HEK293T (cell line): Measurements from ENCODE around the gene NIBAN1.

ENCODE experiments used
- ARNT ChIP-seq: fragments of 450-650 bp; IDR thresholded peaks from 2 replicates; pipeline ENCODE4 v1.6.1; 2017; ENCODE audit warnings: mild to moderate bottlenecking
- BHLHE40 ChIP-seq: fragments of 450-650 bp; IDR thresholded peaks from 2 replicates; pipeline ENCODE4 v1.6.1; 2016; ENCODE audit warnings: mild to moderate bottlenecking, moderate library complexity, borderline replicate concordance
- CTBP1 ChIP-seq: fragments of 450-650 bp; IDR thresholded peaks from 2 replicates; pipeline ENCODE4 v1.6.1; 2016; ENCODE audit warnings: borderline replicate concordance
- ELF4 ChIP-seq: fragments of 450-650 bp; IDR thresholded peaks from 2 replicates; pipeline ENCODE4 v1.6.1; 2017; ENCODE audit warnings: antibody characterized with exemption
- FOXA1 ChIP-seq: fragments of 450-650 bp; IDR thresholded peaks from 2 replicates; pipeline ENCODE4 v1.6.1; 2016; ENCODE audit warnings: mild to moderate bottlenecking
- FOXK2 ChIP-seq: fragments of 450-650 bp; IDR thresholded peaks from 2 replicates; pipeline ENCODE4 v1.6.1; 2016; ENCODE audit warnings: mild to moderate bottlenecking
- L3MBTL2 ChIP-seq: fragments of 450-650 bp; conservative IDR thresholded peaks from 2 replicates; pipeline ENCODE4 v1.6.1; 2016; ENCODE audit warnings: mild to moderate bottlenecking
- LEF1 ChIP-seq: fragments of 450-650 bp; IDR thresholded peaks from 2 replicates; pipeline ENCODE4 v1.6.1; 2017; ENCODE audit warnings: mild to moderate bottlenecking, borderline replicate concordance
- SP1 ChIP-seq: fragments of 450-650 bp; IDR thresholded peaks from 2 replicates; pipeline ENCODE4 v1.6.1; 2017
- SUZ12 ChIP-seq: fragments of 450-650 bp; IDR thresholded peaks from 2 replicates; pipeline ENCODE4 v1.6.1; 2016; ENCODE audit warnings: mild to moderate bottlenecking
- TARDBP ChIP-seq: fragments of 450-650 bp; IDR thresholded peaks from 2 replicates; pipeline ENCODE4 v1.6.1; 2016
- ZNF384 ChIP-seq: fragments of 450-650 bp; IDR thresholded peaks from 2 replicates; pipeline ENCODE4 v1.6.1; 2016

DNA sequence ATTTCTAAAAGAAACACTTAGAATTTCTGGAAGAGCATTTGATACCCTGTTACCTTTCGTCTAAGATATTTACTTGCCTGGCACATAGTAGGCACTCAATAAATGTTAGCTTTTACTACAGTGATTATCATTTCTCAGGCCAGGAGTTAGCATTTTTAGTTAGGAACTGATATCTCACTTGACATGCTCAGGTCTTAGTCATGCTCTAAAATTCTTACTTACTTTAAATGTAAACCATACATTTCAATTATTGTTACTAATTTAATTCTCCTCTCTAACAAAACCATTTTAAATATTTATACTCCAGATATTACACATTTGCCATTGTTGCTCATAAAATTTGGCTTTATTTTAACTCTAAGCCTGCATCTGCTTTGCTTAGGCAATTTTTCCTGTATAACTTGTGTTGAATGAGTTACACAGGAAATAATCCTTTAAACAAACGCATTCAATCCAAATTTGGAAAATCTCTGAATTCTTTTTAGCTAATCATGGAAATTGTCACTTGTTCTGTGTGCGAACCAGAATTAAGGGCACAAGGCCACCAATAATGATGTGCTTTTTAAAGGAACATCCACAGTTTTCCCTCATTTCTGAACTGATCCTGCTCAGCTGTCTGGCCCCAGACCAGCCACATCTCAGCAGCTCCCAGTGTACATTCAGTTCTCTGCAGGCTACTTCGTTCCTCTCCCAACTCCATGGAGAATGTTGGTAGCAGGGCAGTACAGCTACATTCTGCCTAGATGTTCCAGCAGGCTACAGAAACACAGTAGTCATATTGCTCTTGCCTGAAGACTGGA, 15.6 kb downstream of the NIBAN1 start:
- TF ChIP-seq ARNT (no peak), SP1 (no peak), FOXK2 (no peak), L3MBTL2 (no peak), ELF4 (no peak), TARDBP (no peak), FOXA1 (no peak), CTBP1 (no peak), SUZ12 (no peak), BHLHE40 (no peak), ZNF384 (no peak), LEF1 (no peak)
